ENCODE data around the gene LRSAM1.

The LRSAM1 gene

DNA sequence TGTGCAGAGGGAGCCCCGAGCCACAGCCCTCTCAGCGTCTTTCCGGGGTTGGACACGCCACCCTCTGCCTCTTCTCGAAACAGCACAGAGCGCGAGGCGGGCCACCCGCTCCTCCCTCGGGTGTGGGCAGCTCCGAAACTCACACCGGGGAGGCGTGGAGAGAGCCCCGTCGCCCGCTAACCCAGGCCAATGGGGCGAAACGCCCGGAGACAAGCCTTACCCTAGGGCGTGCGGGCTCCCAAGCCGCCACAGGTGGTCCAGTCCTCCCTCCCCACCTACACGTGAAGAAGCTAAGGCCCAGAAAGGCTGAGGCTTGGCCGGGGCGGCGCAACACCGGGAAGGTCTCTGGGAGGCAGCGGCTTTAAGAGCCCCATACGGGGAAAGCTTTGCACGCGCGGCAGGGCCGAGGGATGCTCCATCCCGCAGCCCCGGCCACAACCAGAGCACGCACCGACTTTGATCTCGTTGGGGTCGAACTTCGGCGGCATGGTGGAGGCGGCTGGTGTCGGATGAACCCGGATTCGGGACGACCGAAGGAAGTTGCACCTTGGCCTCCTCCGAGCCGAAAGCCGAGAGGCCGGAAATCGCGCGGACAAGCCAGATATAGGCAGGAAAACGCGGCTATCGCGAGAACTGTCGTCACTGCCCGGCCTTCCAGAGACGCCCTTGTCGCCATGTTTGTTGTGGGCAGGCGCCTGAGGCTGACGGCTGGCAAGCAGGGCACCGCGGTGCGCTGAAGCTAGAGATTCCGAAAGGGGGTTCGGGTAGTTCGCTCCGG lies at the start of gene LRSAM1, which contains the start of gene RPL12:
Gene LRSAM1, plus strand, starts transcription at position 681 of the 778 bp plus-strand sequence. CDS start 3,018 bp downstream, outside the sequence.
Gene RPL12, minus strand, starts transcription at position 577 of the 778 bp plus-strand sequence. Its CDS starts 89 bp downstream, at position 488.
- DNase-seq (ENCODE audit: low spot score), result peak; percentile 98

GRCh38 chr9:127402401-127403090 lies 48.8 kb upstream of the LRSAM1 start:
- DNase-seq (ENCODE audit: low spot score), result no peak

DNA sequence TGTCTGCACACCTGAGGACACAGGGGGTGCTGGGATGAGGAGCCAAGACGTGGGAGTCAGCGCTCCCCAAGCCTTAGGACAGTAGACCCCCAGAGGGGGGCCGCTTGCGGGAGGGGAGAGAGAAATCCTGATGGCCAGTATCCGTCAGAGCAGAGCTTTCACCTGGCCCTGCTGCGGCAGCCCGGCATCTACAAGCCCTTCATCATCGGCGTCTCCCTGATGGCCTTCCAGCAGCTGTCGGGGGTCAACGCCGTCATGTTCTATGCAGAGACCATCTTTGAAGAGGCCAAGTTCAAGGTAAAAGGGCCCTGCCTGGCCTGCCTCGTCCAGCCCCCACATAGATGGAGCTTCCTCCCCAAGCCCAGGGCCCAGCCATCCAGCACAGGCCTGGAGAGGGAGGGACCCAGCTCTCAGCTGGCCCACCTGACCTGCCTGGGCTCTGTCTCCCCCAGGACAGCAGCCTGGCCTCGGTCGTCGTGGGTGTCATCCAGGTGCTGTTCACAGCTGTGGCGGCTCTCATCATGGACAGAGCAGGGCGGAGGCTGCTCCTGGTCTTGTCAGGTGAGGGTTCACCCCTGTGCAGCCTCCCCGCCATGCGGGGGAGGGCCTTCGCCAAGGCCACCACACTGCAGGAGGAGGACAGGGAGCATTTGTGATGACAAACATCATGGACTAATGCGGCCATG lies 47.7 kb upstream of the LRSAM1 start:
- DNase-seq (ENCODE audit: low spot score), result no peak

DNA sequence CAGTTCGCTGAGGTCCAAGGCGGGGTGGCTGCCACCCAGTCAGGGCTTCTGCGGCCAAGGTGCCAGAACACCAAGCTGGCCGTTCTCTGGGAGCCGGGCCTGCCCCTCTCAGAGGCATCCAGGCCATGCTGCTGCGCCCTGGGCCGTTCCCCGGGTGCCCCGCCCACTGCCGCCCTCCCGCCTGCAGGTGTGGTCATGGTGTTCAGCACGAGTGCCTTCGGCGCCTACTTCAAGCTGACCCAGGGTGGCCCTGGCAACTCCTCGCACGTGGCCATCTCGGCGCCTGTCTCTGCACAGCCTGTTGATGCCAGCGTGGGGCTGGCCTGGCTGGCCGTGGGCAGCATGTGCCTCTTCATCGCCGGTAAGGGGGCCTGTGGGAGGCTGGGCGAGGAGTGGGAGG lies 46.7 kb upstream of the LRSAM1 start:
- DNase-seq (ENCODE audit: low spot score), result no peak

DNA sequence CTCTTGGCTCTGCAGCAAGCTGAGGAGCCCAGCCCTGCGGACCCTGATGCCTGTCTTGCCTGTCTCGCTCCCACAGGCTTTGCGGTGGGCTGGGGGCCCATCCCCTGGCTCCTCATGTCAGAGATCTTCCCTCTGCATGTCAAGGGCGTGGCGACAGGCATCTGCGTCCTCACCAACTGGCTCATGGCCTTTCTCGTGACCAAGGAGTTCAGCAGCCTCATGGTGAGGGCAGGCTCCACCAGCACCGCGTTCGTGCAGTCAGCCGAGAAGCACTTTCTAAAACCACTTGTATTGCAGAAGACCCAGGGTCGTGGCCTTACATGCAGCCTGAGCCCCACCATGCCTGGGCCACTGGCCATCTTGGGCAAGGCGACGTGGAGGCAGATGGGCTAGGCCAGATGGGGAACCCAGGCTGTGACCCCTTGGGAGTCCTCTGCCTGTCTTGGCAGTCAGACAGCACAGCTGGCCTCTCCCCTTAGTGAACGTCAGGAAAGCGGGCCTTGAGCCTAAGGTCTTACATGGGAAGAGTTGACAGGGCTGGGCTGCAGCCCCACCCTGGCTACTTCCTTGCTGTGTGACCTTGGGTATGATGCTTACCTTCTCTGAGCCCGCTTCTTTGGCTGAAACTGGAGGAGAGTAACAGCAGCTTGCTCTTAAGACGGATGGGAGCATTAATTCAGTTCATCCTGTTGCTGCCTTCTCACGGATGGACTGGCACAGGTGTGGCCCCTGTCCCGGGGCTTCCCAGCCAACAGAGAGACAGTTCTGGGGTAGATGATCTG lies 45.8 kb upstream of the LRSAM1 start:
- no peak for DNase-seq (ENCODE audit: low spot score)

DNA sequence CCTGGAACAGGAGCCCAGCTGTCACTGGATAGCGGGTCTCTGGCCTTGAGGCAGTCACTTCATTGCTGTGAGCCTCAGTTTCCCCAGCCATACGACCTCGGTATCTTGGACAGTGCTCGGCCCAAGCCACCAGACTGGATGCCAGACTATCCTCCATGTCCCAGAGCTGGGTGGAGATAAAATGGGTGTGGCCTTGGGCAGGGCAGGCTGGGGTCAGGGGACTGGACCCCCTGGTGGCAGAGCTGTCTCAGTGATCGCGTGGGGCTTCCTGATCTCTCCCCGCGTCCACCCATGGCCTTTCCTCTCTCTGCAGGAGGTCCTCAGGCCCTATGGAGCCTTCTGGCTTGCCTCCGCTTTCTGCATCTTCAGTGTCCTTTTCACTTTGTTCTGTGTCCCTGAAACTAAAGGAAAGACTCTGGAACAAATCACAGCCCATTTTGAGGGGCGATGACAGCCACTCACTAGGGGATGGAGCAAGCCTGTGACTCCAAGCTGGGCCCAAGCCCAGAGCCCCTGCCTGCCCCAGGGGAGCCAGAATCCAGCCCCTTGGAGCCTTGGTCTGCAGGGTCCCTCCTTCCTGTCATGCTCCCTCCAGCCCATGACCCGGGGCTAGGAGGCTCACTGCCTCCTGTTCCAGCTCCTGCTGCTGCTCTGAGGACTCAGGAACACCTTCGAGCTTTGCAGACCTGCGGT lies 44.4 kb upstream of the LRSAM1 start:
- DNase-seq (ENCODE audit: low spot score), result no peak

- DNase-seq (ENCODE audit: low spot score), result no peak
Measured at GRCh38 chr9:127407492-127407843, 43.8 kb upstream of the LRSAM1 start.

DNA sequence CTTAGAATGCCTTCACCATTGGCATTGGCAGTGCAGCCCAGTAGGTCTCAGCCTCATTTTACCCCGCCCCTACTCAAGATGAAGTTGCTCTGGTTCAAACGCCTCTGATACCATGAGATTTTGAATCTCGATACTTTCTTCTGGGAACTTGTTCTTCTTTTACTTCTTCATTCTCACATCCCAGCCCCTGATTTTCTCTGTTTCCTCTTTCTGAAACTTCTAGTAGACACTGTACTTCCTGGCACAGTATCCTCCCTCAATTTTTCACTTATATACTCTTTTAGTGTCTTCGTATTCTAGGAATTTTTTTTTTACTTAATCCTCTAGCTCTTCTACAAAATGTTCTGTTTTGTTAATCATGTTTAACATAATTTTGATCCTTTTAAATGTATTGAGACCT lies 40.2 kb upstream of the LRSAM1 start:
- no peak for DNase-seq (ENCODE audit: low spot score)

- DNase-seq (ENCODE audit: low spot score), result no peak
Measured at GRCh38 chr9:127415141-127415540, 36.2 kb upstream of the LRSAM1 start.

- DNase-seq (ENCODE audit: low spot score), result no peak
Measured at GRCh38 chr9:127415657-127416056, 35.7 kb upstream of the LRSAM1 start.

DNA sequence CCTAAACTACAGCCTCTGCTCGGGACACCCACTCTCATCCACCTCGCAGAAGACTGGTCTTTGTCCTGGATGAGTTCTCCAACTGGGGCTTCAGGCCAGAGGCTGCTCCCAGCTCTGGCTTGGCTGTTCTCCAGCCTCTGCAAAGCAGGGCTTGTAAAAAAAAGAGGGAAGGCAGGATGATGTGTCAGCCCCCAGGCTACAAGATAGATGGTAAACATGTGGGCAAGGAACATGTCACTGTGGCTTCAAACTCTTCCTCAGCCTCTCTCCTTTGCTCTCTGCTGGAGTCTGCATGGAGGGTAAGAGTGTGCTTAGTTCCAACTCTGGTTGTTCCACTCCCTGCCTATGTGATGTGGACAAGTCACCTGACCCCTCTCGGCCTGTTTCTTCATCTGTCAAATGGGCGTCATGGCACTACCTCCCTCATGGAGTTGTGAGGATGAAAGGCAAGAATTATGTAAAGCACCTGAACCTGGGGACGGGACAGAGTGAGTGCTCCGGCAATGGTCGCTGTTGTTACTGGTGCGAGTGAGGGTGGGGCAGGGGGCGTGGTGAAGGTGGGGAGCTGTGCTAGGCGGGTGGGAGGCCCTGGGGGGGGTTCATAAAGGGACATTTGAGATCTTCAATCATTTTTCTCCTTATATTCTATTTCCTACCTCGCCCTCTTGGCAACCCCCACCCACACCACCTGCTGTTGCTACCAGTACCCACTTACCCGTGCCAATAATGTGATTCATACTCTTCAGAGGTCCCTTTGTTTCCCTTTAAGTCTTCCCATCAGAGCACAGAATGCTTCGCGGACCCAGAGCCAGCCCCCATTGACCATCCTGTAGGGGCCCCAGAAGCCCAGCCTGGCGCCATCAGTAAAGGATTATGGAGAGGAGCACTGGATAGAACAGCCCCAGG lies 33.9 kb upstream of the LRSAM1 start:
- DNase-seq (ENCODE audit: low spot score), result no peak

DNA sequence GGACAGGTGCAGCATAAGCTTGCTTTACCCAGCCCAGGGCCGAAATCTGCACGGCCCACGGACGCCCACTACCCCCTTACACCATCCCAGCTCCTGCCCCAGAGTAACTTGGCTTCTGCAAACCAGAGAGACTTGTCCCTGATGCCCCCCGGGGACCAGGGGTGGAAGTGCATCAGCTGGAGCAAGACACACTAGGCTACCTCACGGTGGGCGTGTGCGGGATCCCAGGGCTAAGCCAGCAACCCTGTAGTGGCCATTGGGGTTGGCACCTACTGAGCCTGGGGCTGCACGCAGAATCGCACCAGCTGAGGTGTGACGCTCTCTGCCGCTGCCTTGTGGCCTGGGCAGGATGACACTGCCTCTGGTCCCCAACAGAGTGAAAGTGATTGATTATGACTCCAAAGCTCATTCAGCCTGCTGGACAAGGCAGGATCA lies 33.3 kb upstream of the LRSAM1 start:
- DNase-seq (ENCODE audit: low spot score), result peak; percentile 38

DNA sequence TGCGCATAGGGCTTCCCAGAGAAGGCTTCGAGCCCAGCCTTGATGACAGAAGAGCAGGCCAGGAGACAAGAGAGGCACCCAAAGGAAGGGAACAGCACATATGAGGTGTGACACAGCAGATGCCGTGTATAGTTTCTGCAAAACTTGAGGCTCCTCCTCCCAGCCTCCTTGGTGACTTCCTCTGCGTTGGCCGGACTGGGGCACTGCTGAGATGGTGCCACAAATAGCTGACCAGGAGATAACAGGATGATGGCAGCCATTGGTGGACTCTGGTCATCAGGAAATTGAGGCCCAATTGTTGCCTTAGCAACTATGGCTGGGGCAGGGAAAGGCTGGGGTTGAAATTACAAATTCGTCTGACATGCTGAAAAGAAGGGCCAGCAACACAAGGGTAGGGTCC lies 32.0 kb upstream of the LRSAM1 start:
- DNase-seq (ENCODE audit: low spot score), result no peak

- no peak for DNase-seq (ENCODE audit: low spot score)
Measured at GRCh38 chr9:127421057-127421456, 30.3 kb upstream of the LRSAM1 start.

DNA sequence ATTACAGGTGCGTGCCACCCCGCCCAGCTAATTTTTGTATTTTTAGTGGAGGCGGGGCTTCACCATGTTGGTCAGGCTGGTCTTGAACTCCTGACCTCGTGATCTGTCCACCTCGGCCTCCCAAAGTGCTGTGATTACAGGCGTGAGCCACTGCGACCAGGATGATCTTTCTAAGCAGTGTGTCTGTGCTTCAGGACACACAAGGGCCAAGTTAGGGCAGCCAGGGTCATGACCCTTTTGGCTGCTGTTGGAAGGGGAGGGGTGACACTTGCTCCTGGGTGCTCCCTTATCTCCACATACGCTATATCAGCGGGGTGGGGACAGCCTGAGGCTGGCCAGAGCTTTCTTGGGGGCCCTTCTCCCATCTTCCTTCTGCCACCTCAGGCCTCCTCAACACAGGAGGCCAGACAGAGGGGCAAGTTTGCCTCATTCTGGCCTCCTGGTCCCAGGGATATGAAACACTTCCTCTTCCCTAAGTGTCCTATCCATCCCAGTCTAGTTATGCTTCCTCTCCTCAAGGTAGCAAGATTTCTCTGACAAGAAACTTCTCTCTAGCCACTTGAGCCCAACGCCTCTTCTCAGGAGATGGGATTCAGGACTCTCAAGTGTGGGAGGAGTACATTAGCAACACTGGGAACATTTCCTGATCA lies 29.1 kb upstream of the LRSAM1 start:
- no peak for DNase-seq (ENCODE audit: low spot score)

- no peak for DNase-seq (ENCODE audit: low spot score)
Measured at GRCh38 chr9:127422787-127423186, 28.5 kb upstream of the LRSAM1 start.

DNA sequence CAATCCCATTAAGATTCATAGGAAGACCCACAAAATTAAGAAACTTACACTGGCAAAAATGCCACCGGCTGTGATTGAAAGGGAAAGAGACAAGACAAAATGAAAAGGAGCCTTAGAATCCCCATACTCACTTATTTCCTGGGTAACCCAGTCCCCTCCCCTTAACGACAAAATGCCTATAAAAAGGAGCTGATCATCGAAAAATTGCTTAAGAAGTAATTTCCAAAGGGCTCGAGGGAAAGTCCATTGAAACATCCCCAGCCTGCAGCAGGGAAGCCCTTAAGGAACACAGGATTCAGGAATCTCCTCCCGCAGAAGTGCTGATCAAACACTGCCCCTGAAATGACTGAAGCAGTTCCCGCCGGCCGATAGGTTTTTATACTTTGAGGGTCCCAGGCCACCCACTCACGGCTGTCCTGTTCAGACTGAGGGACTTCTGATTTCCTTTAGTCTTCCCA lies 27.8 kb upstream of the LRSAM1 start:
- no peak for DNase-seq (ENCODE audit: low spot score)

- peak; percentile 87 for DNase-seq (ENCODE audit: low spot score)
Measured at GRCh38 chr9:127423934-127424675, 27.2 kb upstream of the LRSAM1 start, which contains the start of gene ZNF79. Gene ZNF79 (plus strand): TSS chr9:127424382. CDS start chr9:127424788, 406 bp downstream.

DNA sequence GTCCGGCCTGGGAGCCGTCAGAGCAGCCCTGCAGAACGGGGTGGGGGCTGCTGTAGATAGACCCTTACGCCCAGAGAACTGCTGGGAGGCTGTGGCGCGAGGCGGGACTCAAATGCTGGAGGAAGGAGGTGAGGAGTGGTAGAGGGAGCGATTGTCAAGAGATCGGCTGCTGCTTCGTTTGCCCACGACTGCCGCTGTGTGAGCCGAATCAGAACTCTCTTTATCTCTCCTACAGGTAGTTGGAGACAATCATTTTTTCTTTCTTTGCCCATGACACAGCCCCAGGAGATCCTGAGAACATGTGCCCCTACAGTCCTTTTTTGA lies 26.7 kb upstream of the LRSAM1 start:
- DNase-seq (ENCODE audit: low spot score), result peak; percentile 25

Measured in CD4-positive, alpha-beta T cell treated with Interleukin-15 for 4 hours (primary cell).